ENCODE results near the gene NCOA5. TPM values are rescaled to one million over a fixed set of nuclear protein-coding genes. Genes with fewer than 3 reads are reported as not detected.

Gene NCOA5
- total RNA-seq, 1 experiment from 2014 or later, result 26.9 TPM

- intact Hi-C loops (cut with micrococcal nuclease), result no loop called here
- Histone ChIP-seq H3K4me2 (ENCODE audit: low read length) (no peak overlapping the region), H3K4me1 (ENCODE audit: insufficient read depth, low read length) (no peaks in the 10 kb centered on the region), H4K20me1 (ENCODE audit: low read length) (no peaks in the 10 kb centered on the region), H3K9ac (ENCODE audit: low read length) (no peak overlapping the region), H2AFZ (ENCODE audit: low read length) (no peak overlapping the region), H3K79me2 (ENCODE audit: low read length) (no peaks in the 10 kb centered on the region), H3K9me2 (replicated peaks; ENCODE audit: low read length) (no peaks in the 10 kb centered on the region), H3K27ac (ENCODE audit: low read length) (no peak overlapping the region), H3F3A (ENCODE audit: low read length, unreplicated experiment) (no peaks in the 10 kb centered on the region), H3K9me3 (ENCODE audit: low read length) (no peaks in the 10 kb centered on the region), H3K4me3 (ENCODE audit: low read length) (no peak overlapping the region), H3K27me3 (ENCODE audit: low read length) (peaks cover 70% of the 10 kb centered on the region), H3K36me3 (ENCODE audit: low read depth, low read length) (no peaks in the 10 kb centered on the region)
- no peak for TF ChIP-seq EZH2phosphoT487 (IDR thresholded peaks at IDR 0.05; ENCODE audit: borderline replicate concordance, low read length)
- DNase-seq (no peak), ATAC-seq (no peak)
- ChIA-PET POLR2A (ENCODE audit: unreplicated experiment) (no interaction called here), CTCF (no interaction called here)
- no TSS peak for BruUV-seq (replicated peaks)
Observed at GRCh38 chr20:46111028-46111835, 21.5 kb upstream of the NCOA5 start.

- CTCF ChIA-PET, result no interaction called here
- POLR2A ChIA-PET (ENCODE audit: unreplicated experiment), result no interaction called here
- BruUV-seq (replicated peaks), result no TSS peak
- Histone ChIP-seq H3K4me2 (ENCODE audit: low read length) (no peak overlapping the region), H2AFZ (ENCODE audit: low read length) (no peak overlapping the region), H3K36me3 (ENCODE audit: low read depth, low read length) (no peaks in the 10 kb centered on the region), H3K4me1 (ENCODE audit: insufficient read depth, low read length) (no peaks in the 10 kb centered on the region), H4K20me1 (ENCODE audit: low read length) (no peaks in the 10 kb centered on the region), H3K79me2 (ENCODE audit: low read length) (no peaks in the 10 kb centered on the region), H3K9me2 (replicated peaks; ENCODE audit: low read length) (no peaks in the 10 kb centered on the region), H3K27me3 (ENCODE audit: low read length) (peaks cover 87% of the 10 kb centered on the region), H3K4me3 (ENCODE audit: low read length) (no peak overlapping the region), H3F3A (ENCODE audit: low read length, unreplicated experiment) (no peaks in the 10 kb centered on the region), H3K27ac (ENCODE audit: low read length) (no peak overlapping the region), H3K9me3 (ENCODE audit: low read length) (no peaks in the 10 kb centered on the region), H3K9ac (ENCODE audit: low read length) (no peak overlapping the region)
- DNase-seq, result no peak
- no peak for ATAC-seq
- intact Hi-C loops (cut with micrococcal nuclease), result no loop called here
- TF ChIP-seq EZH2phosphoT487 (IDR thresholded peaks at IDR 0.05; ENCODE audit: borderline replicate concordance, low read length) (no peak), CTCF (conservative IDR thresholded peaks at IDR 0.05; ENCODE audit: low read depth, low read length) (no peak), EZH2 (IDR thresholded peaks at IDR 0.05; ENCODE audit: low read length, unreplicated experiment) (no peak)
Observed at GRCh38 chr20:46108976-46109375, 19.2 kb upstream of the NCOA5 start.

- Histone ChIP-seq H3K9me2 (replicated peaks; ENCODE audit: low read length) (no peaks in the 10 kb centered on the region), H3F3A (ENCODE audit: low read length, unreplicated experiment) (no peaks in the 10 kb centered on the region), H3K27ac (ENCODE audit: low read length) (no peak overlapping the region), H3K79me2 (ENCODE audit: low read length) (no peaks in the 10 kb centered on the region), H3K36me3 (ENCODE audit: low read depth, low read length) (no peaks in the 10 kb centered on the region), H3K4me3 (ENCODE audit: low read length) (no peak overlapping the region), H2AFZ (ENCODE audit: low read length) (no peak overlapping the region), H4K20me1 (ENCODE audit: low read length) (no peaks in the 10 kb centered on the region), H3K9ac (ENCODE audit: low read length) (no peak overlapping the region), H3K9me3 (ENCODE audit: low read length) (no peaks in the 10 kb centered on the region), H3K4me2 (ENCODE audit: low read length) (no peak overlapping the region), H3K4me1 (ENCODE audit: insufficient read depth, low read length) (no peaks in the 10 kb centered on the region), H3K27me3 (ENCODE audit: low read length) (peaks cover 86% of the 10 kb centered on the region)
- POLR2A ChIA-PET (ENCODE audit: unreplicated experiment), result no interaction called here
- intact Hi-C loops (cut with micrococcal nuclease), result no loop called here
- CTCF ChIA-PET, result no interaction called here
- DNase-seq (no peak), ATAC-seq (no peak)
- no TSS peak for BruUV-seq (replicated peaks)
- TF ChIP-seq EZH2 (IDR thresholded peaks at IDR 0.05; ENCODE audit: low read length, unreplicated experiment) (no peak), EZH2phosphoT487 (IDR thresholded peaks at IDR 0.05; ENCODE audit: borderline replicate concordance, low read length) (no peak), CTCF (conservative IDR thresholded peaks at IDR 0.05; ENCODE audit: low read depth, low read length) (no peak)
Observed at GRCh38 chr20:46108435-46108841, 18.7 kb upstream of the NCOA5 start.
